PC-9 (cell line): ENCODE results near the gene ESR2. TPM values are rescaled to one million over a fixed set of nuclear protein-coding genes. Genes with fewer than 3 reads are reported as not detected.

Experiments
- BruUV-seq: library from RNA; stranded (reverse); fragments of 400-500 nt; replicated peaks from 2 replicates; lab custom pipeline; 2021; lab: Mats Ljungman, UMichigan
- CTCF ChIA-PET: fragments of 300-600 bp; sonication (Branson Sonifier 250); formaldehyde crosslinking; loops from one replicate; lab custom pipeline; 2022; ENCODE audit warnings: antibody characterized with exemption; lab: Charles Lee
- POLR2A ChIA-PET: fragments of 300-600 bp; sonication (Branson Sonifier 250); formaldehyde crosslinking; loops from one replicate; lab custom pipeline; 2022; ENCODE audit warnings: antibody characterized with exemption; ENCODE audit not compliant: unreplicated experiment; lab: Charles Lee
- DNase-seq, 2 experiments: peaks; one replicate each; pipeline versions ENCODE4 v3.0.0 to v3.0.0-alpha.2; 2015 to 2022; ENCODE audit warnings: mixed read lengths in 1 of 2
- H2AFZ ChIP-seq: fragments of 200-600 bp; sonication (generic); 2 replicates; pipeline ENCODE4 v1.8.1; 2017; ENCODE audit warnings: antibody characterized with exemption
- H3F3A ChIP-seq: fragments of 200-600 bp; sonication (generic); 2 replicates; pipeline ENCODE4 v1.8.1; 2017; ENCODE audit warnings: antibody characterized with exemption, mild to moderate bottlenecking, low read depth; ENCODE audit not compliant: insufficient read depth
- H3K27ac ChIP-seq: fragments of 200-600 bp; sonication (generic); 2 replicates; pipeline ENCODE4 v1.6.1; 2016; ENCODE audit warnings: mixed run types
- H3K27me3 ChIP-seq: fragments of 200-600 bp; sonication (generic); 2 replicates; pipeline ENCODE4 v1.6.1; 2016; ENCODE audit warnings: low read depth, mixed run types; ENCODE audit not compliant: insufficient read depth
- H3K36me3 ChIP-seq: fragments of 200-600 bp; sonication (generic); 2 replicates; pipeline ENCODE4 v1.6.1; 2016; ENCODE audit warnings: low read depth, mixed run types
- H3K4me1 ChIP-seq: fragments of 200-600 bp; sonication (generic); replicated peaks from 2 replicates; pipeline ENCODE4 v1.6.1; 2016; ENCODE audit warnings: mixed run types; ENCODE audit not compliant: insufficient read depth
- H3K4me2 ChIP-seq: fragments of 200-600 bp; sonication (generic); 2 replicates; pipeline ENCODE4 v1.6.1; 2017; ENCODE audit warnings: mixed run types
- H3K4me3 ChIP-seq: fragments of 200-600 bp; sonication (generic); 2 replicates; pipeline ENCODE4 v1.6.1; 2016; ENCODE audit warnings: mixed run types
- H3K79me2 ChIP-seq: fragments of 200-600 bp; sonication (generic); 2 replicates; pipeline ENCODE4 v1.6.1; 2017; ENCODE audit warnings: low read depth, mixed run types
- H3K9me2 ChIP-seq: fragments of 200-600 bp; sonication (generic); 2 replicates; pipeline ENCODE4 v1.8.1; 2017; ENCODE audit warnings: mild to moderate bottlenecking; ENCODE audit not compliant: insufficient read depth
- H3K9me3 ChIP-seq: fragments of 200-600 bp; sonication (generic); 2 replicates; pipeline ENCODE4 v1.8.1; 2016; ENCODE audit warnings: low read depth; ENCODE audit not compliant: insufficient read depth
- H4K20me1 ChIP-seq: fragments of 200-600 bp; sonication (generic); 2 replicates; pipeline ENCODE4 v1.8.1; 2017; ENCODE audit not compliant: insufficient read depth
- EZH2 ChIP-seq: fragments of 200-600 bp; sonication (generic); IDR thresholded peaks from 2 replicates; pipeline ENCODE4 v1.8.0; 2017; ENCODE audit warnings: antibody characterized with exemption, low read depth
- intact Hi-C: fragments of 100-400 bp; cut with micrococcal nuclease; formaldehyde crosslinking; loops from one replicate; pipeline ENCODE4 v1.10.0; 2022; ENCODE audit not compliant: unreplicated experiment
- total RNA-seq: library from RNA; stranded (reverse); gene quantifications from 2 replicates; pipeline ENCODE4 v1.2.3, GENCODE V29; 2021
- TF ChIP-seq, protein P1 (sequence below): fragments of 200-600 bp; sonication (generic); conservative IDR thresholded peaks from 2 replicates; pipeline ENCODE4 v1.6.1; 2017; ENCODE audit warnings: mixed run types, antibody characterized with exemption, mild to moderate bottlenecking, moderate library complexity

ESR2 gene
- total RNA-seq, 1 experiment from 2014 or later: 0.20 TPM

DNA sequence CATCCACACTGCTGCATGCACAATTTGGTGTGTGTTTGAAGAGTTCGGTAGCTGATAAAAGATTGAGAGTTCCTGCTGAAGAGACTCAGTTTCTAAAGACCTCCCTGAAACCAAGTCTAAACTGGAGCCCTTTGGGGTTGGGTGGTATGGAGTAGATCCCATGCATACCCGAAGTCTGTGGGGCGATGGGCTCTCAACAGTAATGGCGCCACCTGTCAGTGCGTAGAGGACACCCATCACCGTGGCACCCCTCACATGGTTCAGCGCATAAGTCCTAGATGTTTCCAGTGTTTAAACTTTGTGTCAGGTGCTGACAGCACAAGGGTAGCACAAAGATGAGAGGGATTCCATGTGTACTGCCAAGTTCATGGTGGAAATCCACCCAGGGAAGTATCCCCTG lies 85.9 kb downstream of the ESR2 start:
- no peaks in the 10 kb centered on the region for H3K9me3 ChIP-seq
- no peak for DNase-seq
- intact Hi-C loops: no loop called here
- H3K9me2 ChIP-seq: no peaks in the 10 kb centered on the region
- H4K20me1 ChIP-seq: no peaks in the 10 kb centered on the region
- ChIA-PET CTCF (no interaction called here), POLR2A (no interaction called here)
- no peak overlapping the region for H3K4me2 ChIP-seq
- TF ChIP-seq, protein P1, sequence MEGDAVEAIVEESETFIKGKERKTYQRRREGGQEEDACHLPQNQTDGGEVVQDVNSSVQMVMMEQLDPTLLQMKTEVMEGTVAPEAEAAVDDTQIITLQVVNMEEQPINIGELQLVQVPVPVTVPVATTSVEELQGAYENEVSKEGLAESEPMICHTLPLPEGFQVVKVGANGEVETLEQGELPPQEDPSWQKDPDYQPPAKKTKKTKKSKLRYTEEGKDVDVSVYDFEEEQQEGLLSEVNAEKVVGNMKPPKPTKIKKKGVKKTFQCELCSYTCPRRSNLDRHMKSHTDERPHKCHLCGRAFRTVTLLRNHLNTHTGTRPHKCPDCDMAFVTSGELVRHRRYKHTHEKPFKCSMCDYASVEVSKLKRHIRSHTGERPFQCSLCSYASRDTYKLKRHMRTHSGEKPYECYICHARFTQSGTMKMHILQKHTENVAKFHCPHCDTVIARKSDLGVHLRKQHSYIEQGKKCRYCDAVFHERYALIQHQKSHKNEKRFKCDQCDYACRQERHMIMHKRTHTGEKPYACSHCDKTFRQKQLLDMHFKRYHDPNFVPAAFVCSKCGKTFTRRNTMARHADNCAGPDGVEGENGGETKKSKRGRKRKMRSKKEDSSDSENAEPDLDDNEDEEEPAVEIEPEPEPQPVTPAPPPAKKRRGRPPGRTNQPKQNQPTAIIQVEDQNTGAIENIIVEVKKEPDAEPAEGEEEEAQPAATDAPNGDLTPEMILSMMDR: no peak
- no peak for TF ChIP-seq EZH2
- no peak overlapping the region for H3K4me3 ChIP-seq
- no TSS peak for BruUV-seq
- no peak overlapping the region for H3K27ac ChIP-seq
- H3K27me3 ChIP-seq: no peaks in the 10 kb centered on the region
- H3K79me2 ChIP-seq: no peaks in the 10 kb centered on the region
- no peaks in the 10 kb centered on the region for H3K4me1 ChIP-seq
- H2AFZ ChIP-seq: no peak overlapping the region
- no peaks in the 10 kb centered on the region for H3F3A ChIP-seq
- H3K36me3 ChIP-seq: no peaks in the 10 kb centered on the region

DNA sequence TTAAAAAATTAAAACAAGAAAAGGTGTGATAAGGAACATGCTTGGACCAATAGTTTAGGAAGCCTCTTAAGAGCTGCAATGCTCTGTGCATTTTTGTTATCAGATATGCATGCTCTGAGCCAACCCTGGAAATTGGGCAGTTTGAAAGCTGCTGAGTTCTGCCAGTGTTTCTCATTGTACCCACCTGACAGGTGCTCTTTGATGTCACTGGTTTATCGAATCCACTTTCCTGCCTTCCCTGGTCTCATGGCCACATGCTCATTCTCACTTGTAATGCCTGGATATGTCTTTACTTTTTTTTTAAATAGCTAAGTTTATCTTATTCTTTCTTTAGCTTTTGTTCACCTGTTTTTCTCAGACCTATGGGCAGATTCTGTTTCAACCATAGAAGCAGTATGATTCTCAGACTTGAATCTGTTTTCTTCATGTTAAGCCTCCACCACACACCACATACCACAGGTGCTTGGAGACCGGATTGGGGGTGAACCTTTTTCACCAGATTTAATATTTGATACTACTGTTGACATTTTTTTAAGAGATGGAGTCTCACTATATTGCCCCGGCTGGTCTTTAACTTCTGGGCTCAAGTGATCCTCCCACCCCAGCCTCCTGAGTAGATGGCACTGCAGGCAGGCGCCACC lies 90.7 kb downstream of the ESR2 start:
- Histone ChIP-seq H3K4me3 (no peak overlapping the region), H3K79me2 (no peaks in the 10 kb centered on the region), H2AFZ (no peak overlapping the region), H3K36me3 (no peaks in the 10 kb centered on the region), H3K4me1 (no peaks in the 10 kb centered on the region), H4K20me1 (no peaks in the 10 kb centered on the region), H3K4me2 (no peak overlapping the region), H3K9me2 (no peaks in the 10 kb centered on the region), H3K27ac (no peak overlapping the region), H3K9me3 (no peaks in the 10 kb centered on the region), H3F3A (no peaks in the 10 kb centered on the region), H3K27me3 (no peaks in the 10 kb centered on the region)
- no peak for DNase-seq
- TF ChIP-seq, protein P1: no peak
- no peak for TF ChIP-seq EZH2
- intact Hi-C loops: no loop called here
- ChIA-PET POLR2A (no interaction called here), CTCF (no interaction called here)
- BruUV-seq: no TSS peak

DNA sequence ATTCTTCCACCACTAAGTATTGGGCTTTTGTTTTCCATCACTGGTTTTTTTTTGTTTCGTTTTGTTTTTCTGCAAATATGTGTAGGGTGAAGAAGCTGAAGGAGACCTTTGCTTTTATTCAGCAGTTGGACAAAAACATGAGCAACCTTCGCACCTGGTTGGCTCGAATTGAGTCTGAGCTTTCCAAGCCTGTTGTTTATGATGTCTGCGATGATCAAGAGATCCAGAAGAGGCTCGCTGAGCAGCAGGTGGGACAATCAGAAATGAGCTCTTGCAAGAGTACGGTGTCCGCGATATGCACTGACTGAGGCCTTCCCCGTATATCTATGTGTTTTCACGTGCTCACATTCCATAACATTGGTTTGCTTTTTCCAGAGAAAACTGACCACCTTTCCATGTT lies 91.5 kb downstream of the ESR2 start:
- TF ChIP-seq, protein P1: no peak
- TF ChIP-seq EZH2: no peak
- BruUV-seq: no TSS peak
- Histone ChIP-seq H3K4me2 (no peak overlapping the region), H3K36me3 (no peaks in the 10 kb centered on the region), H3K4me1 (no peaks in the 10 kb centered on the region), H3K4me3 (no peak overlapping the region), H3F3A (no peaks in the 10 kb centered on the region), H2AFZ (no peak overlapping the region), H3K27me3 (no peaks in the 10 kb centered on the region), H3K9me3 (no peaks in the 10 kb centered on the region), H3K79me2 (no peaks in the 10 kb centered on the region), H3K27ac (no peak overlapping the region), H3K9me2 (no peaks in the 10 kb centered on the region), H4K20me1 (no peaks in the 10 kb centered on the region)
- ChIA-PET POLR2A (no interaction called here), CTCF (interaction anchor here (0.6 kb wide), 1 partner anchor 160 kb away, joined by 3 read pairs; no protein-coding TSS in a partner anchor)
- DNase-seq: no peak
- intact Hi-C loops: no loop called here
